ENCODE measurements around the gene ATAD1. TPM values are rescaled to one million over a fixed set of nuclear protein-coding genes. Genes with fewer than 3 reads are reported as not detected.
"Not testable (repeated sequence)": the region's sequence is repeated elsewhere in the genome, so short reads cannot be mapped to it uniquely, and the experiment has no call there.

Gene ATAD1, protein sequence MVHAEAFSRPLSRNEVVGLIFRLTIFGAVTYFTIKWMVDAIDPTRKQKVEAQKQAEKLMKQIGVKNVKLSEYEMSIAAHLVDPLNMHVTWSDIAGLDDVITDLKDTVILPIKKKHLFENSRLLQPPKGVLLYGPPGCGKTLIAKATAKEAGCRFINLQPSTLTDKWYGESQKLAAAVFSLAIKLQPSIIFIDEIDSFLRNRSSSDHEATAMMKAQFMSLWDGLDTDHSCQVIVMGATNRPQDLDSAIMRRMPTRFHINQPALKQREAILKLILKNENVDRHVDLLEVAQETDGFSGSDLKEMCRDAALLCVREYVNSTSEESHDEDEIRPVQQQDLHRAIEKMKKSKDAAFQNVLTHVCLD
- 0.81 TPM in 1 of 2 replicates, not detected in the other for total RNA-seq (2014; rRNA removed; shearing (Covaris generic))

- no peak for DNase-seq (ENCODE audit: low spot score)
These were observed at the start of gene ATAD1 for GRCh38 chr10:87817609-87818504. Gene ATAD1 (minus strand): TSS chr10:87818226. CDS start chr10:87814599, 3,627 bp downstream.

DNA sequence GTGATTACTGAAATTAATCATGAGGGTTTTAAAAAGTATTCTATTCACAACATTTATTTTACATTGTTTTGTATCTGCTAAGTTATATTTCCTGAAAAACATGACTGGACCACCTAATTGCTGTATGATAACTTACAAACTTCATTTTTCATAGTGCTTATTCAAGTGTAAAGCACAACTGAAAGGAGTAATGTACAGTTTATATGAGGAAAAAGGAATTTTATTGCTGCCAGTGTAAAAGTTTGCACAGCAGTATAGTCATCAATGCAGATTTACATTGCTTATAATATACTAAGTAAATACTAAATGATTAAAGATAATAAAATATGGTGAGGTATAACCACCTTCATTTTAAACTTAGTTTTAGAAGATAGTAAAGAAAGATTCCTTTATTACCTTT is 49.4 kb upstream of the ATAD1 start:
- no peak for DNase-seq (ENCODE audit: low spot score)

DNA sequence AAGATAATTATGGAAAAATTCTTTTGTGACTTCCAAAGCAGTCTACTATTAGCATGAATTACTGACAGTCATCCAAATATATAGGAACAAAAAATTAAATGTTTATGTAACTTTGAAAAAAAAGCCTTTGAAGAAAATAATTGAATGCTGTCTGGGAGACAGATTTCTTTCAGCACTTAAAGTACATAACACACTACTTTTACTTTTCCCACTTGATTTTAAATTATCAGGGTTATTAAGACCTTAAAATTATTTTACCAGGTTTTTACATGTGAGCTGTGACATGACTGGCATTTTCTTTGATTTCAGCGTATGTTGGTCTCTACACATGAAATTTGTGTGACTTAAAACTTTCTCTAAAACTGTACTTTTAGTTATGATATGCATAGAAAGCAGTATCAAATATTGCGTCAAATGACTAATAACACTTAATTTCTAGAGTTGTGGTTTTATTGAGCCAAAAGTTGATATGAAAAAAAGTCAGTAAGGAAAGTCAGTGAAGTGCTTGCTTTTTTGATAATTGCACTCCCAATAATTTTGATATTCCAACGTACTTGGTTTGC is 48.5 kb upstream of the ATAD1 start:
- no peak for DNase-seq (ENCODE audit: low spot score)

DNA sequence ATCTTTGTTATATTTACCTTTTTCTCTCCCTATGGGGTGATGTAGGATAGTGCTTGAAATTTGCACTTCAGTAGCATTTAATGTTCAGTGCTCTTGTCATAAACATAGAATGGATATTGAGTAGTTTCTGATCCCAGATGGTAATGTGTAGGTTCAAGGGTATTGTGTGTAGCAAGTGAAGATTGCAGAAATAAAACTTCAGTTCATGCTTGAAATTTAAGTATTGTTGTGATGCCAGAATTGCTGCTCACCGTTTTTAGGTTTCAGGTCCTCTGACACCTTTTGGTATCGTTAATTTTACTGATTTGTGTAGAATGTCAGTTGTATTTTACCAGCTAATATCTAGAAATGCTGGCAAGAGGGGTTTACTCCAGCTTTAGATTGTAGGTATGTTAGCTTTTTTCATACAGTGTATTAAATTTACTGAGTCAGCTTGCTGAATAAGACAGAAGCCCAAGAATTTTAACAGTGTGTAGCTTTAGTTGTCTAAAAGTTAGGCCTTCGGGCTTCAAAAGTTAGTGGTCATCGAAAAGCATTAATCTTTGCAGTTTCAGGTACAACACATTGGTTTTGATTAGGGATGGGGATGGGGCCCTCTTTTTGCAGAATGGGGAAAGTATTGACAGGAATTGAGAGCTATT is 47.3 kb upstream of the ATAD1 start:
- no peak for DNase-seq (ENCODE audit: low spot score)

- no peak for DNase-seq (ENCODE audit: low spot score)
These were observed 46.6 kb upstream of the ATAD1 start for GRCh38 chr10:87864496-87865059.

DNA sequence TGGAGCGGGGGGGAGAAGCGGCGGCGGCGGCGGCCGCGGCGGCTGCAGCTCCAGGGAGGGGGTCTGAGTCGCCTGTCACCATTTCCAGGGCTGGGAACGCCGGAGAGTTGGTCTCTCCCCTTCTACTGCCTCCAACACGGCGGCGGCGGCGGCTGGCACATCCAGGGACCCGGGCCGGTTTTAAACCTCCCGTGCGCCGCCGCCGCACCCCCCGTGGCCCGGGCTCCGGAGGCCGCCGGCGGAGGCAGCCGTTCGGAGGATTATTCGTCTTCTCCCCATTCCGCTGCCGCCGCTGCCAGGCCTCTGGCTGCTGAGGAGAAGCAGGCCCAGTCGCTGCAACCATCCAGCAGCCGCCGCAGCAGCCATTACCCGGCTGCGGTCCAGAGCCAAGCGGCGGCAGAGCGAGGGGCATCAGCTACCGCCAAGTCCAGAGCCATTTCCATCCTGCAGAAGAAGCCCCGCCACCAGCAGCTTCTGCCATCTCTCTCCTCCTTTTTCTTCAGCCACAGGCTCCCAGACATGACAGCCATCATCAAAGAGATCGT is 46.0 kb upstream of the ATAD1 start:
- DNase-seq (ENCODE audit: low spot score) = not testable (repeated sequence)

GRCh38 chr10:87863053-87863943 is 45.3 kb upstream of the ATAD1 start, which contains the start of the genes KLLN and PTEN:
Gene KLLN (minus strand): TSS chr10:87863533. CDS start chr10:87862487, 1,046 bp downstream.
Gene PTEN (plus strand): TSS chr10:87863625. CDS start chr10:87864470, 845 bp downstream.
- no peak for DNase-seq (ENCODE audit: low spot score)

- no peak for DNase-seq (ENCODE audit: low spot score)
These were observed 44.6 kb upstream of the ATAD1 start for GRCh38 chr10:87862679-87863052.

DNA sequence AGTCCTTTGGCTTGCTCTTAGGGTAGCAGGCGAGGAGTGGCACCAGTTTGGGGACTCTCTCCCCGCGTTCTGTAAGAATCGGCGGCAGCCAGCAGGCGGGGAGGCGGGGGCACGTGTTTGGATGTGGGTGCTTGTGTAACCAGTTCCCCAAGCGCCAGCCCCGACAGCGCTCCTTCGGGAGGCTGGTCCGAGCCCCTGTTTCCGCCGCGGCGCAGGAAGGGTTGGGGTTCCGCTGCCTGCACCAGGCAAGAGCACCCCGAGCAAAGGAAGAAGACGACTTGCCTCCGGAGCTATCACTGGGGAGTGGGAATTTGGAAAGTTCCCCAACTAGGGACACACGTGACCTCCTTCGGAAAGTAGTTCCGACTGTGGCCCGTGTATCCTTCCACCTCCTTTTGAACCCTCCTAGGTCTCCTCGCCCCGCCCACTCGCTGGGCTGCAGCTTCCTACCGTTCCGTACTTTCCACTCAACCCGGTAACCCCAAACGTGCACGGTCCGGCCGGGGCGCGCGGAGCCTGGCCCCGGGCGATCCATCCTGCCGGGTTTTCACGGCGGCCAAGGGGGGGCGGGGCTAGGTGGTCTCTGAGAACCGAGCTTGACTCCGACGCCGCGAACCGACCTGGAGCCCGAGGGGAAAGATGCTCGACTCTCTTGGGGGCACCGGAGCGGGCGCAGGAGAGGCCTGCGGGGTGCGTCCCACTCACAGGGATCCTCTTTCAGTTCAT is 44.1 kb upstream of the ATAD1 start:
- no peak for DNase-seq (ENCODE audit: low spot score)

DNA sequence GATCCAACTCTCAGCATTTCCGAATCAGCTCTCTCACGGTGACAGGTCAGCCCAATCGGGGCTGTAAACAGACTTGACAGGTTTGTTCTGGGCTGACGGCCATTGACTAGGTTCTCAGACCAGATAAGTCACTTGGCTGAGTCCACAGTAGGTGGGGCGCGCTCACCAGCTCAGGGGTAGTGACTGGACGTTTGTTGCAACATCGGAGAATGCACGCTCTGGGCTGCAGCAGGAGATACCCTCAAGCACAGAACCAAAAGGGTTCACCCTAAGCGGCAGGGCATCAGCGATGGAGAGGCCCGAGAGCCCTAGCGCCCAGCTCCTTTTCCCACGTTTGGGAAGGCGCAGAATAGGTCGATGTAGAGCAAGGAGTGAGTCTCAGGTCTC is 43.5 kb upstream of the ATAD1 start:
- DNase-seq (ENCODE audit: low spot score) = no peak

DNA sequence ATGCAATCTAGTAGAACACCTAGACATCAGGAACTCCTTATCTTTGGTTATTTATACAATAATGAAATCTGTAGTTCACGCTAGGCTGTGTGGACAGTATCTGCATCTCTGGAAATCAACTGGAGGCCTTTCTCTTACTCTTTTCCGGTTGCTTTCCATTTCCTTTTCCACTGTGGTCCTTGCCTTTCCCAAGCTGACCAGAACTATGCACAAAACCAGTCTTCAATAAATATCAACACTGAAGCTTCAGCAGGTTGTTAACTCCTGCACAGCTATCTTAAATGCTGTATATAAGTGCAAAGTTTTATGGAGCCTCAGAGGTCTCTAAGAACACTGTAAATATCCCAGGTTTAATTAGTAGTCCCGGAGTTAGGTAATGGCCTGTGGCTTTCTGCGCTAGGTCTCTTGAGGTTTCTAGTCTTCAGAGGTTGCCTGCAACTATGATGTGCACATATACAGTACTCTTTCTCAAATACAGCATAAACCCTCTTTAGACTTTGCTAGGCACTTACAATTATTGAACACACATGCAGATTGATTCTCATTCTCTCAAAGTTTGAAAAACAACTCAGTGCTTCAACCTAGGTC is 42.9 kb upstream of the ATAD1 start:
- DNase-seq (ENCODE audit: low spot score) = no peak

GRCh38 chr10:87860156-87860795 is 42.2 kb upstream of the ATAD1 start:
- DNase-seq (ENCODE audit: low spot score) = no peak

GRCh38 chr10:87855665-87856064 is 37.6 kb upstream of the ATAD1 start:
- not testable (repeated sequence) for DNase-seq (ENCODE audit: low spot score)

DNA sequence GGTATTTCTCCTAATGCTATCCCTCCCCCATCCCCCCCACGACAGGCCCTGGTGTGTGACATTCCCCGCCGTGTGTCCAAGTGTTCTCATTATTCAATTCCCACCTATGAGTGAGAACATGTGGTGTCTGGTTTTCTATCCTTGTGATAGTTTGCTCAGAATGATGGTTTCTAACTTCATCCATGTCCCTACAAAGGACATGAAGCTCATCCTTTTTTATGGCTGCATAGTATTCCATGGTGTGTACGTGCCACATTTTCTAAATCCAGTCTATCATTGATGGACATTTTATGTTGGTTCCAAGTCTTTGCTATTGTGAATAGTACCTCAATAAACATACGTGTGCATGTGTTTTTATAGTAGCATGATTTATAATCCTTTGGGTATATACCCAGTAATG is 37.2 kb upstream of the ATAD1 start:
- not testable (repeated sequence) for DNase-seq (ENCODE audit: low spot score)

GRCh38 chr10:87852089-87852488 is 34.1 kb upstream of the ATAD1 start:
- no peak for DNase-seq (ENCODE audit: low spot score)

DNA sequence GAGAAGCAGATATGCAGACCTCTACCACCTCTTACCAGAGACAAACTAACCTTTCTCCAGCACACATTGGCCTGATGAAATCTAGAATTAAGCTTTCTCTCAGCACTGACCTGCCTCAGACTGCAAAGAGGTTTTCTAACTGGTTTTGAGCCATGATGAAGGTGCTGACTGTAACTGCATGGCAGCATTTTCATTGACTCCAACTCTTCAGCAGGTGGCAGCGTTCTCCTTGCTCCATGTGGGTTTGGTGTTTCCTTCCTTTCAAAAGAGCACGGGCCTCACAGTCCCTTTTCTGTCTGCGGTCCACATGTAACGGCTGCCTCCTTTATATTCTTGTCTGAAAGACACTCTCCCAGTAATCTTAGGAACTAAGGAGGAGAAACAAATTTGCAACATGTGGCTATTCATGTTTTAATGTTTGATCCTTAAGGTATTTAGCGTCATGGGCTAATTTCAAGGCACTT is 32.7 kb upstream of the ATAD1 start:
- DNase-seq (ENCODE audit: low spot score) = no peak

- DNase-seq (ENCODE audit: low spot score) = no peak
These were observed 31.0 kb upstream of the ATAD1 start for GRCh38 chr10:87849001-87849400.

DNA sequence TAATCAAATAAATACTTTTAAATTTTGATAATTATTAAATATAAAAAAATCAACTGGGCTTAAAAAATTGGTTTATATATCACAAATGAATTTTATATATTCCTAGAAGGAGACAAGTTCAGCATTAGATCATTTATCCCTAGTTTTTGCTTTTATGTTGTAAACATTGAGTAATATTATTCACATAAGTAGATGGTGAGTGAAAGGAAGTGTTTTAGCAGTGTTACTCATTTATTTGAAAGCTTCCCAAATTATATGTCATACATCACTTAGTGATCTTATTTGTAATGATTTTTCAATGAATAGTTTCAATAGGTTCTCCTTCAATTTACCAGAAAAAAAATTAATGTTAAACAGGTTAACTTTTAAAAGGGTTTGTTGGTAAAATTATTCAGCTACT is 29.5 kb upstream of the ATAD1 start:
- DNase-seq (ENCODE audit: low spot score) = no peak

Measured in H4 (cell line).